BJ (cell line): Measurements from ENCODE around the gene DNAH7. TPM values are rescaled to one million over a fixed set of nuclear protein-coding genes. Genes with fewer than 3 reads are reported as not detected.

Experiments used
- CTCF ChIA-PET: fragments of 350-600 bp; formaldehyde crosslinking; extraction: SDS; loops from one replicate; lab custom pipeline; 2021; ENCODE audit warnings: antibody characterized with exemption, inconsistent platforms; lab: Yijun Ruan, JAX
- POLR2A ChIA-PET: fragments of 300-600 bp; sonication (Branson Sonifier 250); formaldehyde crosslinking; extraction: SDS; loops from one replicate; lab custom pipeline; 2021; ENCODE audit warnings: antibody characterized with exemption; lab: Charles Lee
- DNase-seq: peaks from one replicate; pipeline ENCODE4 v3.0.0-alpha.2; 2011; ENCODE audit warnings: low read depth
- H3K27me3 ChIP-seq: 2 replicates; pipeline ENCODE4 v1.6.0; 2011; ENCODE audit warnings: low read length; ENCODE audit not compliant: control insufficient read depth, insufficient read depth
- H3K36me3 ChIP-seq: 2 replicates; pipeline ENCODE4 v1.5.1; 2011; ENCODE audit warnings: low read length; ENCODE audit not compliant: control insufficient read depth, insufficient read depth
- H3K4me3 ChIP-seq: 2 replicates; pipeline ENCODE4 v1.5.1; 2011; ENCODE audit warnings: low read depth, mild to moderate bottlenecking, control low read depth, low read length
- CTCF ChIP-seq: IDR thresholded peaks from 2 replicates; pipeline ENCODE4 v1.5.1; 2011; ENCODE audit warnings: low read depth, mild to moderate bottlenecking, control low read depth, inconsistent platforms, low read length, moderate library complexity; ENCODE audit not compliant: insufficient read depth
- polyA plus RNA-seq: library from polyadenylated mRNA; depleted of rRNA; stranded (reverse); fragments of >200 nt; gene quantifications from 2 replicates; pipeline ENCODE4 v1.2.3, GENCODE V29; 2011

The DNAH7 gene
- polyA plus RNA-seq, 1 experiment = 0.15 TPM

DNA sequence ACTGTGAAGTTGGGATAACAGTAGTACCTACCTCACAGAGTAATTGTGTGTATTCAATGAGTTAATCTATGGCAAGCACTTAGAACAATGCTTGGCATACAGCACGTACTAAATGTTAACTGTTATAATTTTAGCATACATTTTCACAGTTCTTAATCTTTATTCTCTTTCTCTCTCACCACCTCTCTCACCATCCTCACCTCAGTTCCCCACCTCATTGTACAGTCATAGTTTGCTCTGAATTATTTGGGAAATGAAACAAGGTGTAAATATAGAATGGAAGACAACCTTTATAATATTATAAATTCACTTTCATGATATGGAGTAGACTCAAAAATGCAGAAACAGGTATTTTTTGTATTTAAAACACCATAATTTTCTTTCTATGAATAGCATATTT is 40.0 kb upstream of the DNAH7 start:
- Histone ChIP-seq H3K4me3 (no peak overlapping the region), H3K36me3 (no peaks in the 10 kb centered on the region), H3K27me3 (no peaks in the 10 kb centered on the region)
- ChIA-PET CTCF (no interaction called here), POLR2A (no interaction called here)
- DNase-seq = no peak
- no peak for TF ChIP-seq CTCF

GRCh38 chr2:196105951-196106350 is 37.3 kb upstream of the DNAH7 start:
- DNase-seq = no peak
- no peaks in the 10 kb centered on the region for H3K27me3 ChIP-seq
- ChIA-PET POLR2A (no interaction called here), CTCF (interaction anchor here (2.0 kb wide), 1 partner anchor 13 kb away, joined by 5 read pairs; no protein-coding TSS in a partner anchor)
- H3K36me3 ChIP-seq = no peaks in the 10 kb centered on the region
- no peak for TF ChIP-seq CTCF
- no peak overlapping the region for H3K4me3 ChIP-seq

DNA sequence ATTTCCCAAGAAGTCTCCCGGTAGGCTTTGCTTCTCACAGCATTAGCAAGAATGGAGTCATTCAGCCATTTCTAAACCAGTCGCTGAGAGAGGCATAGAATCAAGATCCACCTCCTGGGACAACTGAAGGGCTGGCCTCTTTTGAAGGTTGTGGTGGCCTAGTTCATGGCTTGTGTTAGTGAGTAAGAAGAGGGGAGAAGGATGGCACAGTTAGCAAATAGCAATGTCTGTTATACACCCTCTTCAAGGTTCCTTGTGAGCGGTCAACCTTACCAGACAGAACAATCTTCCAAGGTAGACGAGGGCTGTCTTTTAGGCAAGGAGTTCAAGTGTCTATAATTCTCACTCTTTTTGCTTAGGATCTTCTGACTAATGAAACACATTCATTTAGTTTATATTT is 35.4 kb upstream of the DNAH7 start:
- H3K36me3 ChIP-seq = no peaks in the 10 kb centered on the region
- TF ChIP-seq CTCF = no peak
- DNase-seq = no peak
- CTCF ChIA-PET = no interaction called here
- POLR2A ChIA-PET = no interaction called here
- H3K4me3 ChIP-seq = no peak overlapping the region
- H3K27me3 ChIP-seq = no peaks in the 10 kb centered on the region; the same call in 1 of the 2 replicates

DNA sequence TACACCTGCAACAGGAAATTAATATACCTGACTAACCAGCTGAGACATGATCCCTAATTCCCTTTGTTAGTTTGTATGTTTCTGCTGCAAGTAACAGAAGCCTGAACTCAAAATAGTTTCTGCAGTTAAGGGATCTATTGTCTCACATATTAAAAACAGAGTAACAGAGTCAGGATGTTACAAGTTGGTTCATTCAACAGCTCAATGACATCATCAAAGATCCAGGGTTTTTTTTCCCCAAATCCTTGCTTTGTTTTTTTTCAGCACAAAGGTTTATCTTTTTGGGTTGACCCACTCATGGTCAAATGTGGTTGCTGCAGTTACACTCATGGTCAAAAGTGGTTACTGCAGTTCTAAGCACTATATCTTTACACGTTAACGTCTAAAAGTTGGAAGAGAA is 35.0 kb upstream of the DNAH7 start:
- POLR2A ChIA-PET = no interaction called here
- no peak for DNase-seq
- no peak overlapping the region for H3K4me3 ChIP-seq
- H3K27me3 ChIP-seq = no peaks in the 10 kb centered on the region; the same call in 1 of the 2 replicates
- CTCF ChIA-PET = no interaction called here
- no peaks in the 10 kb centered on the region for H3K36me3 ChIP-seq
- no peak for TF ChIP-seq CTCF

DNA sequence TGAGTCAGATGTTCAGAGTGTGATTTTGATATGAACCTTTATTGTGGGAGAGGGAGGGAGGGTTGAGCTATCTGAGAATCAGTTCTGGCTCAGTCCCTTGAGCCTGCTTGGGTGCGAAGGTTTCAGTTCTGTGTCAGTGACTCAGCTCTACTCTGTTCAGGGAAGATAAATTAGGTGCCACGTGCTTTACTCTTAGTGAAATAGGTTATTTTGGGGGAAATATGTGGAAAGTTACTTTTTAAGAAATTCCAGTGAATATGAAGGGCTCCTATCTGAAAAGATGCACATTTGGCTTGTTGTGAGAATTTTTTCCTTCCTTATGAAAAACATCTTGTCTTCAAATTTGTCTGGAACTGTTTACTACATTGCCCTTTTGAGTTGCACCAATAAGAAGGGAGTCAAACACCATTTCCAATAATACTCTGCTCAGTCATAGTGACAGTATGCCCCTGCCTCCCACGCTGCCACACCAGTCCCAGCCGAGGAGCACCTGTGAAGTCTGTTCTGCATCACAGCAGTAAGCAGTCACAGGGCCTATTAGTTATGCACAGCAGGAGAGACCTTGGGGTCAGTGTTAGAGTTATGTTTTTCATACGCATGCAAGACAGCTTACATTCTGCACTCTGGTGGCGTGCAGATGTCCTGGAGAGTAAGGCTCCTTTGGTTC is 32.8 kb upstream of the DNAH7 start:
- H3K27me3 ChIP-seq = no peaks in the 10 kb centered on the region; the same call in 1 of the 2 replicates
- H3K36me3 ChIP-seq = no peaks in the 10 kb centered on the region
- no peak for TF ChIP-seq CTCF
- DNase-seq = no peak
- CTCF ChIA-PET = interaction anchor here (1.0 to 1.4 kb wide), 2 partner anchors 16 to 23 kb away, joined by 3 to 4 read pairs; no protein-coding TSS in a partner anchor
- no peak overlapping the region for H3K4me3 ChIP-seq
- POLR2A ChIA-PET = no interaction called here
